Activated T-cell treated with anti-CD3 and anti-CD28 coated beads, Interleukin-2, amount 50 U/mL, for 4 hours (primary cell): ENCODE data around the gene SYT9. TPM values are rescaled to one million over a fixed set of nuclear protein-coding genes. Genes with fewer than 3 reads are reported as not detected.

Experiments used
- ATAC-seq, 2 donors: fragments of 200-7000 bp; cut with Tn5 transposase; one replicate each; pipeline ENCODE4 v1.10.0; 2021
- DNase-seq: peaks from one replicate; pipeline ENCODE4 v3.0.0-alpha.2; 2020
- H3K27me3 Mint-ChIP-seq: one replicate; pipeline ENCODE4 v1.8.0; 2021; ENCODE audit warnings: low read depth, mixed read lengths
- H3K36me3 Mint-ChIP-seq: one replicate; pipeline ENCODE4 v1.8.0; 2022; ENCODE audit warnings: mixed read lengths; ENCODE audit not compliant: insufficient read depth
- H3K4me1 Mint-ChIP-seq: one replicate; pipeline ENCODE4 v1.8.0; 2021; ENCODE audit warnings: low read depth, mixed read lengths
- H3K4me3 Mint-ChIP-seq: one replicate; pipeline ENCODE4 v1.8.0; 2021; ENCODE audit warnings: mild to moderate bottlenecking, moderate library complexity, mixed read lengths
- H3K9me3 Mint-ChIP-seq: one replicate; pipeline ENCODE4 v1.8.0; 2021; ENCODE audit warnings: mixed read lengths
- total RNA-seq, 3 donors: library from RNA; stranded (reverse); gene quantifications; one replicate each; pipeline ENCODE4 v1.2.1, GENCODE V29; 2021

SYT9 gene
- total RNA-seq, 3 donors from 2014 or later: not detected

DNA sequence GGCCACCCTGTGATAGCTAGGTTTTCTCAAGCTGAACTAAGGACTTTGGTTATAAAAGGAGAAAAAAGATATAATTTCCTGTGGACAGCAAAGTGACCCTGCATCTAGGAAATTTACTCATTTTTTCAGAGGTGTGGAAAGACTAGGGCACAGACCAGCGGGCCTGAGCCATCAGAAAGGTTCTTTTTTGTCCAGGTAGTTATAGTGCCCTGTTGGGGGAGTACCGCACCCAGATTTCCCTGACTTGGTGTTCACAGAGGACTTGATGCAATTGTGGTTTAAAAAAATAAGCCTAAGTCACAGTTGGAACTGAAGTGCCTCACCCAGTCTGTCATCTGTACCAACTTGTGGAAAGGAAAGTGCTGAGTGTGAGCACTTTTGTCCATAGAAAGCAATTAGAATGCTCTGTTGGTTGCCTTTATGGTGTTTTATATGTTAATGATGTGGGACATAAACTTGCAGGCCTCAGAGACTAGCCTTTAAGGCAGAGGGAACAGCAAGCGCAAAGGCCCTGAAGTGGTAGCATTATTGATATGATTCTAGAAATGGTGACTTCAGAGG, 3.1 kb downstream of the SYT9 start:
- Mint-ChIP-seq H3K4me3 (no peak overlapping the region), H3K4me1 (peaks cover 4% of the 10 kb centered on the region), H3K27me3 (peaks cover 36% of the 10 kb centered on the region), H3K36me3 (no peaks in the 10 kb centered on the region), H3K9me3 (no peaks in the 10 kb centered on the region)
- DNase-seq (no peak), ATAC-seq (no peak)

DNA sequence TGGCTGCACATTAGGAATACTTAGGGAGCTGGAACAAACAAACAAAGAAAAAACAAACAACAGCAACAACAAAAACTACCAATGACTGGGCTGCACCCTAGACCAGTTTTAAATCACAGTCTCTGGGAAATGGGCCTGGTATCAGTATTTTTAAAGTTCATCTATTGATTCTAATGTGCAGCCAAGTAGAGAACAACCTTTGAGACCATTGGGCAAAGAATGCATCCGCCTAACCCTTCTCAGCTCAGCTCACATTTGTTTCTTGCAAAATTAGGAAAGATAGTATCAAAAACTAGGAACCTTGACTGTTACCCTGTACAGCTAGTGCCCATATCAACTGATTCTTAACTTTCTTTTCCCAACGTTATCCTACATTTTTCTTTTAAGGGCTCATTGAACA, 5.2 kb downstream of the SYT9 start:
- H3K36me3 Mint-ChIP-seq: no peaks in the 10 kb centered on the region
- peaks cover 4% of the 10 kb centered on the region for H3K4me1 Mint-ChIP-seq
- ATAC-seq (no peak), DNase-seq (no peak)
- H3K9me3 Mint-ChIP-seq: no peaks in the 10 kb centered on the region
- peaks cover 26% of the 10 kb centered on the region for H3K27me3 Mint-ChIP-seq
- H3K4me3 Mint-ChIP-seq: no peak overlapping the region

DNA sequence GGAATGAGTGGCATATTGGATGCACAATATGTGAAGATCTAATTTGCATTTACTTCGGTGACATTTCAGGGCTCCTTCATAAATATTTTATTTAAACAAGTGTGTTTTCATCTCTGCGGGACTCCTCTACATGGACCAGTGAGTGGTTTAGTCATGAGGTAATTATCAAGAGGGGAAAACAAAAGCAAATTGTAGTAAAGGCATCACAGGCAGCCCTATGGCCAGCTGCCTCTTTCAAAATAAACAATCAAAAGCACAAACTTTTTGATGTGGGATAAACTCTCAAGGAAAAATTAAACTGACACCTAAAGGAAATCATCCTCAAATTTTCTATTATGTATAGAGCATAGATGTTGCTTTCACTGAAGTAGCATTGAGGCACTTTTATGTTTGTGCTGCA, 6.0 kb downstream of the SYT9 start:
- peaks cover 23% of the 10 kb centered on the region for H3K27me3 Mint-ChIP-seq
- ATAC-seq (no peak), DNase-seq (no peak)
- no peaks in the 10 kb centered on the region for H3K9me3 Mint-ChIP-seq
- no peak overlapping the region for H3K4me3 Mint-ChIP-seq
- no peaks in the 10 kb centered on the region for H3K36me3 Mint-ChIP-seq
- H3K4me1 Mint-ChIP-seq: peaks cover 2% of the 10 kb centered on the region

DNA sequence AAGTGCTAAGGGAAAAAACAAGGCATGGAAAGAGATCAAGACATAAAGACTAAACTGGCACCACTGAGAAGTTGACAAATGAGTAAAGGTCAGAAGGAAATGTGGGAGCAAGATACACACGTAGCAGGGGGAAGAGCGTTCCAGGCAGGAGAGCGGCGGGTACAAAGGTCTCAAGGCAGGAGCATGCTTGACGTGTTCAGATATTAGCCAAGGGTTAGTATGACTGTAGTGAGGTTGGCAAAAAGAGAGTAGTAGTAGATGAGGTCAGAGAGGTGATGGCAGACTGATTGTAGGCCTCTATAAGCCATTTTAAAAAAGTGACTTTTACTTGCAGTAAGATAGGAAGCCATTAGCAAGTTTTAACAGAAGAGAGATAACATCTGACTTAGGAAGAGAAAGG, 9.9 kb downstream of the SYT9 start:
- no peaks in the 10 kb centered on the region for H3K9me3 Mint-ChIP-seq
- H3K4me3 Mint-ChIP-seq: no peak overlapping the region
- no peaks in the 10 kb centered on the region for H3K4me1 Mint-ChIP-seq
- peaks cover 3% of the 10 kb centered on the region for H3K27me3 Mint-ChIP-seq
- DNase-seq (no peak), ATAC-seq (no peak)
- H3K36me3 Mint-ChIP-seq: no peaks in the 10 kb centered on the region

DNA sequence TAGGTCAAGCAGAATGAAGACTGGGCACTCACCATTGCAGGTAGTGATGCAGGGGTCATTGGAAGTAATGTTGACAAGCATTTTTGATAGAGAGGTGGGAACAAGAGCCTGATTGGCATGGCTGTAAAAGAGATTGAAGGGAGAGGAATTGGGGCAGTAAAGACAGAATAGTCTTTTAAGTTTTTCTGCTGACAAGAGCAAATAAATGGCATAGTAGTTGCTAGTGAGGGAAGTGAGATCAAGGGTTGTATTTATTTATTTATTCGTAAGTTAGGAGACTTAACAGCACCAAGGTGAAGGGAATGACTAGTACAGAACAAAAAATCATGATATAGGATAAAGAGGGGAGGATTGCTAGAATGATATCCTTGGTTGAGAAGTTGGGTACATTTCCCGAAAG, 11.0 kb downstream of the SYT9 start:
- DNase-seq (no peak), ATAC-seq (no peak)
- Mint-ChIP-seq H3K9me3 (no peaks in the 10 kb centered on the region), H3K4me3 (no peak overlapping the region), H3K4me1 (no peaks in the 10 kb centered on the region), H3K27me3 (peaks cover 3% of the 10 kb centered on the region), H3K36me3 (no peaks in the 10 kb centered on the region)

DNA sequence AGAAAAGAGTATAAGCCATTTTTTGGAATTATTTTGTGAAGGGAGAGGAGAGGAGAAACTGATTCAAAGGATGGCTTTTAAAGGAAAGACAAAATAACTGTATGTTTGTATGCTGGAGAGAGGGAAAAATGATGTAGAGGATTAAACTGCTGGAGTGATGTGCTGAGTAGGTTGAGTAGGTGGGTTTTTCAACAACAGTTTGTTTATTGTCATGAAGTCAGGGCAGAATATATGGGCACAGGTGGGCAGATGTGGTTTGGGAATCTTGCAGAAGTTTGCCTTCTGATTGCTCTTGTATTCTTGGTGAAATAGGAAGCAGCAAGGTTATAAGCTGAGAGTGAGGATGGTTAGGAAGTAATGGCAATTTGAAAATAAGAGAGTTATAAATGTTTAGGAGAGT, 12.1 kb downstream of the SYT9 start:
- no peak for DNase-seq
- H3K4me1 Mint-ChIP-seq: no peaks in the 10 kb centered on the region
- no peaks in the 10 kb centered on the region for H3K36me3 Mint-ChIP-seq
- no peaks in the 10 kb centered on the region for H3K9me3 Mint-ChIP-seq
- peaks cover 3% of the 10 kb centered on the region for H3K27me3 Mint-ChIP-seq
- no peak for ATAC-seq
- H3K4me3 Mint-ChIP-seq: no peak overlapping the region

DNA sequence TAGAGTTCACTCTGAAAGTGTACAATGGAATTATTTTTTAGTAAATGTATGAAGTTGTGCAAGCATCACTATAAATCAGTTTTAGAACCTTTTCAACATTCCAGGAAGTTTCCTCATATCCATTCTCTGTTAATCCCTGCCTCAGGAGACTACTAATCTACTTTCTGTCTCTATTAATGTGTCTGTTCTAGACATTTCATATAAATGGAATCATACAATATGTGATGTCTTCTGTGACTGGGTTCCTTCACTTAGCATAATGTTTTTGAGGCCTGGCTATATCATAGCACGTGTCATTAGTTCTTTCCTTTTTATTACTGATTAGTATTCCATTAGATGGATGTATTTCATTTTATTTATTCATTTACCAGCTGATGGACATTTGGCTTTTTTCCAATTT, 17.1 kb downstream of the SYT9 start:
- Mint-ChIP-seq H3K4me1 (no peaks in the 10 kb centered on the region), H3K36me3 (no peaks in the 10 kb centered on the region), H3K4me3 (no peak overlapping the region), H3K9me3 (no peaks in the 10 kb centered on the region), H3K27me3 (no peaks in the 10 kb centered on the region)
- ATAC-seq (no peak), DNase-seq (no peak)

DNA sequence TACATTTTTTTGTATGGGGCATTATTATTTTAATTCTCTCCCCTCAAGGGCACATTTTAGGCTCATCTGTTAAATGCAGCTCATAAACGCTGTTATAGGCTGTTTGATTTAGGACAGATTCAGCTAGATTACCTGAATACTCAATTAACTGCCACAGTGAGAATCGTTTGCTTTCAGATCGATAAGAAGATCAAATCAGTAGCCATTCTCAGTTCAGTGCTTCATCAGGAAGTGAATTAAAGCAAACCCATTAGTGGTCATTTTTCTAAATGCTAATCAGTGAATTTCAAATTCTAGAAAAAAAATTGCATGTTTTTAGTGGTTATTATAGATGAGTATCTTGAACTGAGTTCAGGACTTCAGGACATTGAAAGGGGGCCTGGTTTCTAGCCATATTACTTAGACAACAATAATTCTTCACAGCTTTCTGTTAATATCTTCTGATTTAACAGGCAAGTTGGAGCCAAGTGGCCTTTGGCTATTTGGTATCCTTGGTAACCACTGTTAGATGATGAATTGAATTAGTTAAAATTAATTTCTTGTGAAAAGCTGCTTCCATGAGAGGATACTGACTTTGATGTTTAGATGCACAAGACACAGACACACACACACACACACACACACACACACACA, 18.6 kb downstream of the SYT9 start:
- no peaks in the 10 kb centered on the region for H3K27me3 Mint-ChIP-seq
- no peaks in the 10 kb centered on the region for H3K36me3 Mint-ChIP-seq
- no peaks in the 10 kb centered on the region for H3K4me1 Mint-ChIP-seq
- no peak for ATAC-seq
- H3K4me3 Mint-ChIP-seq: no peak overlapping the region
- no peak for DNase-seq
- no peaks in the 10 kb centered on the region for H3K9me3 Mint-ChIP-seq

DNA sequence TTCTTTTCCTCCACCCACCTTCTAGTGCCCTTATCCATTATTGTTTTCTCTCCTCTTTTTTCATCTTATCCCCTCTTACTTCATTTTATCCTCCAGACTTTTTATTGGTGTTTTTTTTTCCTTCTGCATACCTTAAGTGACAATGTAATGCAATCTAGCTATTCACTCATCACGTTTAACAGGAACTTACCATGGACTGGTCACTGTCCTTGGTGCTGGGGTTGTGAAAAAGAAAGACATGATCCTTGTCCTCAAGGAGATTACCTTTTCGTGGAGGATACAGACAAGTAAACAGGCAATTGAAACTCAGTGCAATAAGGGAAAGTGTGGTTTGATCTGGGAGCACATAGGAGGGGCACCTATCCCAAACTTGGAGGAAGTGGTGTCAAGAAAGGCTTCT, 20.7 kb downstream of the SYT9 start:
- Mint-ChIP-seq H3K27me3 (peaks cover 13% of the 10 kb centered on the region), H3K4me3 (no peak overlapping the region), H3K4me1 (no peaks in the 10 kb centered on the region)

DNA sequence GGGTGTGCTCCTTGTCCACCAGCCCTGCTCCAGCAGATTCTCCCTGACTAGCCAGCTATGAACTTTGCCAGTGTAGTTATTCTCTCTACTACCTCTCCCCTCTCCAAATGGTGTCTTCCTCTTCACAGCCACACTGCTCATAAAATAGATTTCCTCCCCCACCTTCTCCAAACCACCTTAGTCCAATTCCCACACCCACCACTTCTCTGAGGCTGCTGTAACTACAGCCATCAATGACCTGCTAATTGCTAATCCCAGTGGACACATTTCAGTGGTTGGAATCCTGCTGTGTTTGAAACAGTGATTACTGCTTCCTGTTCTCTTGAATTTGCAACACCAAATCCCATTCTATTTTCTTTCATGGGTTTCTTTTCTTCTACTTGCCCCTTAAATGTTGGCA, 23.4 kb downstream of the SYT9 start:
- no peaks in the 10 kb centered on the region for H3K9me3 Mint-ChIP-seq
- H3K4me3 Mint-ChIP-seq: no peak overlapping the region
- DNase-seq: no peak
- ATAC-seq: no peak
- H3K36me3 Mint-ChIP-seq: no peaks in the 10 kb centered on the region
- H3K4me1 Mint-ChIP-seq: no peaks in the 10 kb centered on the region
- peaks cover 13% of the 10 kb centered on the region for H3K27me3 Mint-ChIP-seq

More for the DNA sequence above, 20.7 kb downstream of the SYT9 start:
- no peak for ATAC-seq
- DNase-seq: no peak
- Mint-ChIP-seq H3K9me3 (no peaks in the 10 kb centered on the region), H3K36me3 (no peaks in the 10 kb centered on the region)

DNA sequence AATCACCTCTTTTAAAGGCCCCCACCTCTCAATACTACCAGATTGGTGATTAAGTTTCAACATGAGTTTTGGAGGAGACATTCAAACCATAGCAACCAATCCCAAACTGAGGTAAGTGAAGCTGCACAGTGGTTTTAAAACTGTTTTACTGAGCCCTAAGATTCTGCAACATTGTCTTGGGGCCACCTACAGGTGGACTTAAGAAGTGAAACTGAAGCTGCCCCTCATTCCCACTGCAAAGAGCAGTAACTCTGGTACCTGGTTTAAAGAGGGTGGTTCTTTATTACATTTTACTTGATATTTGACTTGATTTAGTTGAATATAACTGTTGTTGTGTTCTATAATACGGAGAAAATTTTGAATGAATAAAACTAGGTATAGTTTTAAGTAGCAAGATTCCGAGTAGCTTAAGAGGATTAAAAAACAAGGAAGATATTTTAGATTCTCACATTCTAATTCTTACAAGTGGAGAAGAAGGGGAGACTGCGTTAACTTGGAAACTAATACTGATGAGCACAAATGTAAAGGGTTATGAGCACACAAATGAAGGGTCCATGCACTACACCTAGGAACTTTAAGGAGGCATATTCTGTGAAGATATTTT, 26.7 kb downstream of the SYT9 start:
- Mint-ChIP-seq H3K36me3 (no peaks in the 10 kb centered on the region), H3K27me3 (peaks cover 13% of the 10 kb centered on the region), H3K4me3 (no peak overlapping the region), H3K4me1 (no peaks in the 10 kb centered on the region), H3K9me3 (no peaks in the 10 kb centered on the region)
- DNase-seq (no peak), ATAC-seq (no peak)

DNA sequence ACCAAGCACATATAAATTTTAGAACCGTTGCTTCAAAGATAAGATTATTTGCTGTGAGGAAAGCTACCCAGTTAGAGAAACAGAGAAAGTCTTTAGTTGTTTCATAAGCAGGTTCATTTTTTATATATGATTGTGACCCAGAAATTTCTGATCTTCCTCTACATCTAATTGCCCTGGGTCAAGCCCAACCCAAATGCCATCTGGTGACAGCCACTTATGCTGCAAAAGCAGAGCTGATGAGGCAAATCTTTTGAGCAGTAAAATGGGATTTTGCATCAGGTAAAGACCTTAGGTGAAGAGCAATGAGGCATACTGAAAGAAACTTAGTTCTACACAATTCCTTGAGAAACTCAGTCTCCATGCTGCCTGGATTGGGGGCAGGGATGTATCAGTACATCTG, 28.0 kb downstream of the SYT9 start:
- Mint-ChIP-seq H3K4me3 (no peak overlapping the region), H3K36me3 (no peaks in the 10 kb centered on the region), H3K9me3 (no peaks in the 10 kb centered on the region), H3K4me1 (no peaks in the 10 kb centered on the region), H3K27me3 (peaks cover 13% of the 10 kb centered on the region)
- no peak for ATAC-seq
- DNase-seq: no peak

DNA sequence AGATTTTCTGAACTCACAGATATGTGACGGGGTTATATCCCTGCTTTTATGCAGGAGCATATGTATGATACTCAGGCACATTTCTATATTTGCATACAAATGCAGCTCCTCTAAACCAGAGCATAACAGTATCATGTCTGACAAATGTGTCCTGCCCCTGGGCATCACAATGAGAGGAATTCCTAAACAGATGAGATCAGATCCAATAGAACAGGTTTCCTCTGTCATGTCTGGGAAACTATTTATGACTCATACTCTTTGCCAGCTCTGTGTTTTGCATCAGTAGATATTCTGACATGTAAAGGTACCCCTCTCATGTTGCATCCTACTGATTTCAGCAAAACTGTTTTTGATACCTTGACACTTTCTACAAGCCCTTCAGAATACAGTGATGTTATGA, 29.4 kb downstream of the SYT9 start:
- no peak overlapping the region for H3K4me3 Mint-ChIP-seq
- H3K9me3 Mint-ChIP-seq: no peaks in the 10 kb centered on the region
- H3K27me3 Mint-ChIP-seq: peaks cover 6% of the 10 kb centered on the region
- H3K4me1 Mint-ChIP-seq: no peaks in the 10 kb centered on the region
- no peak for DNase-seq
- ATAC-seq: no peak
- H3K36me3 Mint-ChIP-seq: no peaks in the 10 kb centered on the region

DNA sequence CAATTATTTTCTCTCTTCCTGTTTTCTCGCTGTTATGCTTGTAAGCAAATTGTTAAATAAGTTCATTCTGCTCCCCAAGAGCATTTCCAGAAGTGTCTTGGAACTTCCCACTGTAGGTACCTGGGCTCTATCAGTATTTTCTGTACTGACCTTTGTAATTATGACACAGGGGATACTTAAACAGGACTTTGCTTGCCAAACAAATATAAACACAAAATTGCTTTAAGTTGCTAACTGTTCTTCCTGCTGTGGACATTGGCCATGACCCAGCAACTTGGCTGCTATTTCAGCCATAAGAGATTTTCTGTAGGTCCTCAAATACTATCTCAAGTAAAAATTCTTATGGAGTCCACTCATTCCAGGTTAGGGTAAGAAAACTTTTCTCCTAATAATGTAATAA, 30.1 kb downstream of the SYT9 start:
- DNase-seq: no peak
- H3K4me3 Mint-ChIP-seq: no peak overlapping the region
- no peaks in the 10 kb centered on the region for H3K4me1 Mint-ChIP-seq
- no peaks in the 10 kb centered on the region for H3K36me3 Mint-ChIP-seq
- peaks cover 4% of the 10 kb centered on the region for H3K27me3 Mint-ChIP-seq
- peaks cover 4% of the 10 kb centered on the region for H3K9me3 Mint-ChIP-seq
- no peak for ATAC-seq

DNA sequence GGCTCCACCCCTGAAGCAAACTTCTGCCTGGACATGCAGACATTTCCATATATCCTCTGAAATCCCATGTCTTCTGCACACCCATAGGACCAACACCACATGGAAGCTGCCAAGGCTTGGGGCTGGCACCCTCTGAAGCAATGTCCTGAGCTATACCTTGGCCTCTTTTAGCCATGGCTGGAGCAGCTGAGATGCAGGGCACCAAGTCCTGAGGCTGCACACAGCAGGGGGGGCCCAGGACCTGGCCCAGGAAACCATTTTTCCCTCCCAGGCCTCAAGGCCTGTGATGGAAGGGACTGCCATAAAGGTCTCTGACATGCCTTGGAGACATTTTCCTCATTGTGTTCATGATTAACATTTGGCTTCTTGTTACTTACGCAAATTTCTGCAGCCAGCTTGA, 34.5 kb downstream of the SYT9 start:
- Mint-ChIP-seq H3K4me1 (no peaks in the 10 kb centered on the region), H3K9me3 (peaks cover 6% of the 10 kb centered on the region), H3K36me3 (no peaks in the 10 kb centered on the region), H3K4me3 (no peak overlapping the region), H3K27me3 (peaks cover 3% of the 10 kb centered on the region)
- DNase-seq: no peak
- no peak for ATAC-seq
